AG04449 (cell line): ENCODE results near the gene SLC49A3.

ENCODE experiments used
- CTCF ChIA-PET: fragments of 350-600 bp; formaldehyde crosslinking; extraction: SDS; loops from one replicate; lab custom pipeline; 2021; ENCODE audit warnings: antibody characterized with exemption; lab: Yijun Ruan, JAX
- POLR2A ChIA-PET: fragments of 400-600, 350-600 bp; formaldehyde crosslinking; extraction: SDS; loops from one replicate; lab custom pipeline; 2020; ENCODE audit warnings: antibody characterized with exemption, inconsistent platforms; lab: Yijun Ruan, JAX
- DNase-seq: peaks from one replicate; pipeline ENCODE4 v3.0.0-alpha.2; 2010; ENCODE audit warnings: low read depth, low spot score
- H3K4me3 ChIP-seq: 2 replicates; pipeline ENCODE4 v1.5.1; 2011; ENCODE audit warnings: low read depth, mild to moderate bottlenecking, control low read depth, low read length
- CTCF ChIP-seq: IDR thresholded peaks from one replicate; pipeline ENCODE4 v1.5.1; 2011; ENCODE audit warnings: mild to moderate bottlenecking, moderate library complexity, low read length, control low read depth, inconsistent platforms; ENCODE audit not compliant: insufficient read depth; ENCODE audit errors: missing control alignments

Gene SLC49A3

GRCh38 chr4:654871-655463, 34.0 kb downstream of the SLC49A3 start:
- H3K4me3 ChIP-seq = no peak overlapping the region
- ChIA-PET POLR2A (no interaction called here), CTCF (no interaction called here)
- TF ChIP-seq CTCF = no peak
- DNase-seq = no peak

- ChIA-PET CTCF (no interaction called here), POLR2A (no interaction called here)
- H3K4me3 ChIP-seq = no peak overlapping the region
- no peak for DNase-seq
- no peak for TF ChIP-seq CTCF
Measured at GRCh38 chr4:654503-654845, 34.5 kb downstream of the SLC49A3 start.

DNA sequence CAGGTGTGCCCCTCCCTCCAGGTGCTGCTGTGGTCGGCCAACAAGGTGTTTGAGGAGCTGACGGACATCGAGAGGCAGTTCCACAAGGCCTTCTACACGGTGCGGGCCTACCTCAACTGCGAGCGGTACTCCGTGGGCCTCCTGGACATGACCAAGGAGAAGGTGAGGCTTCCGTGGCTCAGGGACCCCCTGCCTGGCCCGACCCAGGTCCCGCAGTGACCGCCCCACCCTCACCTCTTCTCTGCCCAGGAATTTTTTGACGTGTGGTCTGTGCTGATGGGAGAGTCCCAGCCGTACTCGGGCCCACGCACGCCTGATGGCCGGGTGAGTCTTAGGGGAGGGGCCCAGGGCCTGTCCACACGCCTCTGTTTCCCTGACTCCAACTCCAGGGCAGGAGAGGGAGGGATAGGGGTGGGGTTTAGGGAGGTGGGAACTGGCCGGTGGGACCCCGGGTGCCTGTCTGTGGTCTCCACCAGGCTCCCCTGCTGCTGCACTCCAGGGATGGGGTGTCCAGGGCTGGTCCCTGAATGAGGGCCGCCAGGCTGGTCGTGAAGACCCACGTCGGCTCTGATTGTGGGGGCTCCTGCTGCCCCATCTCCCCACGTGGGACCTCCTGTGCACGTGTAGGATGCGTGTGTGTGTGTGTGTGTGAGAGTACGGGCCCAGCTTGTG, 35.0 kb downstream of the SLC49A3 start:
- no peak for TF ChIP-seq CTCF
- no peak for DNase-seq
- H3K4me3 ChIP-seq = no peak overlapping the region
- POLR2A ChIA-PET = no interaction called here
- CTCF ChIA-PET = no interaction called here

- POLR2A ChIA-PET = no interaction called here
- CTCF ChIA-PET = no interaction called here
- no peak for DNase-seq
- no peak for TF ChIP-seq CTCF
- H3K4me3 ChIP-seq = no peak overlapping the region
Measured at GRCh38 chr4:653080-653821, 35.7 kb downstream of the SLC49A3 start.

DNA sequence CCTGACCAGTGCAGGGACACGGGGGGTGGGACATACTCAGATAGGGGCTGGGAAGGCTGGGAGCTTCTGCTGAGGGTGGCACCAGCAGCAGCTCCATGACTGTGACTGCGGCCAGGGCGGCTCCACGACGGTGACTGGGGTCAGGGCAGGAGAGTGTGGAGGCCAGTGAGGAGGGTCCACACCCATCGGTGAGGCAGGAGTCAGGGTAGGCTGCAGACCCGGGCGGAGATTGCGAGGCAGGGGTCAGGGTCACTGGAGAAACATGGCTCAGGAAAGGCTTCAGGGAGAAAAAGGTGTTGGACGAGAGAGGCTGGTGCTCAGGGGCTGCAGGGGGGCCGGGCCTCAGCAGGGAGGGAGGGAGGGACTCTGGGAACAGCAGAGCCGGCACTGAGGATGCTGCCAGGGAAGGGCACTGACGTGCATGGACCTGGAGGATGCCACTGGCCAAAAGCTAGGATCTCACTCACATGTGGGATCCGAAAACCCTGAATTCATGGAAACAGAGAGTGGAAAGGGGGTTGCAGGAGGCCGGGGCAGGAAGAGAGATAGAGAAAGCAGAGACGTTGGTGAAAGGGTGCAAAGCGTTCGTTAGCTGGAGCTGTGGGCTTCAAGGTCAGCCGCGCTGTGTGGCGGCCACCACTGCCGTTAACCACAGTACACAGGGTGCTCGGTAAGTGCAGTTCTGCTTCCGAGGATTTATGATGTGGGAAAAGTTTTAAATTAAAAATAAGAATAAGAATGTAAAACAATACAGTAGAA, 36.9 kb downstream of the SLC49A3 start:
- TF ChIP-seq CTCF = no peak
- H3K4me3 ChIP-seq = no peak overlapping the region
- ChIA-PET CTCF (no interaction called here), POLR2A (no interaction called here)
- no peak for DNase-seq
